ENCODE results near the gene NDUFB7.
A peak's percentile ranks its signal among the peaks of the same experiment; 100 is the strongest.
"Not testable (repeated sequence)": the region's sequence is repeated elsewhere in the genome, so short reads cannot be mapped to it uniquely, and the experiment has no call there.

The NDUFB7 gene

DNA sequence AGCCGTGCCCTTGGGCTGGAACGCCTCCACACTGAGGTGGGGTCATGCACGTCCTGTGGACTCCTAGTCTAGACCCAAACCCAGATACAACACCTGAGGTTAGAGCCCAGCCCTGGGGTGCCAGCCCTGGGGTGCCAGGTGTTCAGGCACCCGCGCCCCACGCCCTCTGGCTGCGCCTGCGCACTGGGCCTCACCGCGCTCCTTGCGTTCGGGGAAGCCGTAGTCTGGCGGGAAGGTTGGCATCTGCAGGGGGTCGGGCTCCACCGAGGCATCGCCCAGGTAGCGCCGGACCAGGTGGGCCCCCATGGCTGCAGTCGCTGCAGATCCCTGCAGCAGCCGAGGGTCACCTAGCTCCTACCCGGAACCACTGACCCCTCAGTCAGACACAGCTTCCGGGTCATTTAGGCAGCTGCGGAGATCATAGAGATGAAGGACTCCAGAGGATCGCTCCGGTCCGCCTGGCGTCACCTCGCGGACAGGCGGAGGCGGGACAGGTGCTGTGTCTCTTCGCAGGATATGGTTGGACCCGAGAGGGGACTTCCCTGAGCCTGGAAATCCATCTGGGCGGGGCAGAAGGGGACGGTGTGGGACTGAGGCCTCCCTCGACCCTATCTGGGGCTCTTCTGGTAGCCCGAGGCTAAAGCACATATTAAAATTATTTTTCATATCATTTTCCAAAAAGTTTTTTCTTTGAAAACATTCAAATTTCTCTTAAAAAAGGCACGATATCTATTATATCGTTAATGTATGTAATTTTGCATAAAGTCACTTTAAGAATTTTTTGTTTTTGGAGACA lies at the start of gene NDUFB7:
Gene NDUFB7, minus strand, starts transcription at position 372 of the 796 bp plus-strand sequence. Its CDS starts 66 bp downstream, at position 306.
- peak; percentile 93 to 94 for DNase-seq

DNA sequence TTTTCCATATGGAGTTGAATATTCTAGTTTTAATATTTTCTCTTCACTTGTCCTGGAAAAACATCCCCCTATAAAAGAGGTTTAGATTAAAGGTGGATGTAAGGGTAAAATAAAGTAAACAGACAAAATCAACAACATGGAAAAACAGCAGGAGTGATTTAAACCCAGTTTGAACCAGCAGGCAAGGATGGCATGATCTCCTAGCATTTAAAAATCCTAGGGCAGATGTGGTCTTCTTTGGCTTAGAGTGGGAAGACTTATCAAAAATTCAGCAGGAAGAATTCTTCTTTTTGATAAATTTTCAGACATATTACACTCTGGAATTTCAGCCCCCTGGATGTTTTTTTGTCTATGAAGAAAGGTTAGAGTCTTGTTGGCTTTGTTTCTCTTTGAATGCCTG lies 47.5 kb upstream of the NDUFB7 start:
- DNase-seq, result no peak

DNA sequence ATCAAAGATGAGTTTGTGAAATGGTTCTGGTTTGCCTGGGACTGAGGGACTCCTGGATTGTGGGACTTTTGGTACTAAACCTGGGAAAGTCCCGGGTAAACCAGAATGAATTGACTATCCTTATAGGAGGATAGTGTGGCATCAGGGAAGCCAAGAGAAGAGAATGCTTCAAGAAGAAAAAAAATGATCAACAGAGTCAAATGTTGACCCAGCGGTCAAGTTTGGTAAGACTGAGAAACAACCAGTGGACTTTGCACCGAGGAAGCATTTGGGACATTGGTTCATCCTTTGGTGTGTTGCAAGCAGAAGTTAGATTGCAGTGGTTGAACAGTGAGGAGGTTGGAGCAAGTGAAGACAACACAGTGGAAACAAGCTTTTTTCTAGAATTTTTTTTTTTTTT lies 44.5 kb upstream of the NDUFB7 start:
- DNase-seq, result no peak

DNA sequence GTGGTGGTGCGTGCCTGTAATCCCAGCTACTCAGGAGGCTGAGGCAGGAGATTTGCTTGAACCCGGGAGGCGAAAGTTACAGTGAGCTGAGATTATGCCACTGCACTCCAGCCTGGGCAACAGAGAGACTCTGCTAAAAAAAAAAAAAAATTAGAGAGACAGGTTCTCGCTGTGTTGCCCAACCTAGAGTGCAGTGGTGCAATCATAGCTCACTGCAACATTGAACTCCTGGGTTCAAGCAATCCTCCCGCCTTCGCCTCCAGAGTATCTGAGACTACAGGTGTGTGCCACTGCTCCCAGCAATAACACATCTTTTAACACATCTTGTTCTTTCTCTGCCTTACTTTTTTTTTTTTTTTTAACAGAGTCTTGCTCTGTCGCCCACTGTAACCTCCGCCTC lies 43.8 kb upstream of the NDUFB7 start:
- no peak for DNase-seq

DNA sequence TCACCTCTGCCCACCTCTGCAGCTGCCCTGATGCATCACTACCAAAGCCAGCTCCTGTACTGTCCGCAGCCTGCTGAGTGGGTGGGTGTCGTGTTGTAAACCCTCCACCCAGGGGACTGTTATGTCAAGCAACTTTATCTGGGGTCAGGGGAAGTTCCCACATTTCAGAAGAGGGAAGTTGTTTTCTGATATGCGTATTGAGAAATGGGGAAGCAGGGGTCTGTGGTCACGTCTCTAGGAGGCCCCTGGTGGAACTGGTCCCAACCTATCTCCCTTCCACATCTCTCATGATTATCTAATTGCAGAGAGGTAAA lies 42.2 kb upstream of the NDUFB7 start:
- peak; percentile 91 to 92 for DNase-seq

DNA sequence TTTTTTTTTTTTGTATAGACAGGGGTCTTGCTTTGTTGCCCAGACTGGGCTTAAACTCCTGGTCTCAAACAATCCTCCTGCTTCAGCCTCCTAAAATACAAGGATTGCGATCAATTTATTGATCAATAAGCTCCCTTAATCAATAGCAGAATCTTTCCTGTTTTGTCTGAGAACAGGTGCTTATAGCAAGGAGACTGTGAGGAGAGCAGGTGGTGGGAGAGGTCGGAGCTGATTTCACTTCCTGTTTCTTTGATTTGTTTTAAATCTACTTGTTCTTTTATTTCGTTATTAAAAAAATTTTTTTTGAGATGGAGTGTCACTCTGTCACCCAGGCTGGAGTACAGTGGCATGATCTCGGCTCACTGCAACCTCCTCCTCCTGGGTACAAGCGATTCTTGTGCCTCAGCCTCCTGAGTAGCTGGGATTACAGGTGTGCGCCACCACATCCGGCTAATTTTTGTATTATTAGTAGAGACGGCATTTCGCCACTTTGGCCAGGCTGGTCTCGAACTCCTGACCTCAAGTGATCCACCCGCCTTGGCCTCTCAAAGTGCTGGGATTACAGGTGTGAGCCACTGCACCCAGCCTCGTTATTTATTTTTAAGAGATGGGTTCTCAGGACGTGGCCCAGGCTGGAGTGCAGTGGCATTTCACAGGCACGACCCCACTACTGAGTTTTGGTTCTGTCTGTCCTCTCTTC lies 41.7 kb upstream of the NDUFB7 start:
- not testable (repeated sequence) for DNase-seq

DNA sequence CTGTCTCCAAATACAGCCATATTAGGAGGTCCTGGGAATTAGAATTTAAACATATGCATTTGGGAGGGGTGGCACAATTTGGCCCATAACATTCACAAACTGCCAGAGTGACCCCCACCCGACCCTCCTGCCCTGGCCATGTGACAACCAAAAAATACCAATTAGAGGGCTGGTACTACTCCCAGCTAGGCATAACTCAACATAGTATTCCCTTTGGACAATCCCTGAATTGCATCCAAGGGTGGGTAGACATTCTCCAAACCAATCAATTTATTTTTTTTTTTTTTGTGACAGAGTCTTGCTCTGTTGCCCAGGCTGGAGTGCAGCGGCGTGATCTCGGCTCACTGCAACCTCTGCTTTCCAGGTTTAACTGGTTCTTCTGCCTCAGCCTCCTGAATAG lies 40.8 kb upstream of the NDUFB7 start:
- DNase-seq, result no peak

DNA sequence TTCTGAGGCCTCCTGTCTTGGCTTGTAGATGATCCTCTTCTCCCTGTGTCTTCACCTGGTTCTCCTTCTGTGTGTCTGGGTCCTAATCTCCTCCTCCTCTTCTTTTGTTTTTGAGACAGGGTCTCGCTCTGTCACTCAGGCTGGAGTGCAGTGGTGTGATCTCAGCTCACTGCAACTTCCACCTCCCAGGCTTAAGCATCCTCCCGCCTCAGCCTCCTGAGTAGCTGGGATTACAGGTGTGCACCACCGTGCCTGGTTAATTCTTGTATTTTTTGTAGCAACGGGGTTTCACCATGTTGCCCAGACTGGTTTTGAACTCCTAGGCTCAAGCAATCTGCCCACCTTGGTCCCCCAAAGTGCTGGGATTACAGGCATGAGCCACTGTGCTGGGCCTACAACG lies 40.4 kb upstream of the NDUFB7 start:
- DNase-seq, result not testable (repeated sequence)

DNA sequence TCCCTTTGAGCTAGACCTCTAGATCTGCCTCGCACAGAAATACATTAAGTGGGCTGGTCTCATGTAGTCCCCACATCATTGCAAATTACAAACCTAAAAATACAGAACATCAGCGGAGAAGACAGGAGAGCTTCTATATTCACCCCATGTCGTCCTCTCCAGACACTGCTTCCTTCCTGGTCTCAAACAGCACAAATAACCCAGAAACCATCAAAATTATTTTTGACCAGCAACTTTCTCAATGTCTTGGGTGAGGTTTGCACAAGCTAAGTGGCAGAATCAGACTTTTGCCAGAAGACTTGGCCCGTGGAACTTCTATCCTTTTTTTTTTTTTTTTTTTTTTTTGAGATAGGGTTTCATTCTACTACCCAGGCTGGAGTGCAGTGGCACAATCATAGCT lies 39.2 kb upstream of the NDUFB7 start:
- DNase-seq, result peak; percentile 26 to 49

DNA sequence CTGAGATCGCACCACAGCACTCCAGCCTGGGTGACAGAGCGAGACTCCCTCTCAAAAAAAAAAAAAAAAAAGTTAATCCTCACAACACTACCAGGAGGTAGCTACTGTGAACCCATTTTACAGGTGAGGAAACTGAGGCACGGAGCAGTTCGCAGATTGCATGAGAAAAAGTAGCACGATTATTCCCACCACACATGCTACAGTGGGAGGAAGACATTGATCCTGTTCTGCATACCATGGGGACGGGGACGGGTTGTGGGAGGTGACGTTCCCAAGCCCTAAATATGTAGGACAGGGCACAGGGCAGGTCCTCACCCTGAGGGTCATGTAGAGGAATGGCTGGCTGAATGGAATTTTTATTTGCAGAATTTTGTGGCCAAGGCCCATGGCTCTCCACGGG lies 34.8 kb upstream of the NDUFB7 start:
- no peak for DNase-seq

DNA sequence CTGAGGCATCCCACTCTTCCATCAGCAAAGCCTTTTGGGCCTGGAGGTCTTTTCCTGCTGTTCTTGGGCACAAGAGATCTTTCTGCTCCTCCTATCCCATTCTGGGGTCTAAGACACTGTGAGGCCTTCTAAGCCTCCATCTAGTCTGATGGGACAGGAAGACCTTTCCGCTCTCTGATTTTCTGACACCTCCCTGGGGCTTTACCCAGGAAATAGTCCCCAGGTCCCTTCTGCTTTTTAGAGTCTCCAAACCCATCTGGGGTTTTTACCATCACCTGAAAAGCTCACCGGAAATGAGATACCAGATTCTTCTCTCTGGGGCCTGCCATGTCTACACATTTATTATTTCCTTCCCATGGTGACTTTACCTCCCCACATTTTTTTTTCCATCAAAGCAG lies 32.1 kb upstream of the NDUFB7 start:
- DNase-seq, result no peak

DNA sequence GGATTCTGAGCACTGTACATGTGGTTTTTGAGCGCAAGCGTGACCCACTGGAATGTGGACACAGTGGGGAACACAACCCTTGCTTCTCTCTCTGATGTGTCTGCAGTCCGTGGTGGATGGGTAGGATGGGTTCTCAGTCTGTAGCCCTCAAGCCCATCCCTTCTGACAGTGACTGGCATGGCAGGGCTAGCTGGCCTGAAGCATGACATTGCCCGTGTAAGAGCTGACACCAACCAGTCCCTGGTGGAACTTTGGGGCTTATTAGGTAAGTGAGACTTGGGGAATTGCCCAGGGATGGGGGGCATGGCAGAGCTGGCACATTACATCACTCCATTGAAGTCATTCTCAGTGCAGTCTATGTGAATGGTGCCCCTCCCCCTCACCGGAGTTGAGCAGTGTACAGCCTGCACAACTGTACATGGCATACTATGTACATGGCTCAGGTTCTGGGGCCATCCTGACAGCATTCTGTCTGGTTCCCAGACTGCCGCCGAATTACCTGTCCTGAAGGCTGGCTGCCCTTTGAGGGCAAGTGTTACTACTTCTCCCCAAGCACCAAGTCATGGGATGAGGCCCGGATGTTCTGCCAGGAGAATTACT lies 27.8 kb upstream of the NDUFB7 start:
- no peak for DNase-seq

DNA sequence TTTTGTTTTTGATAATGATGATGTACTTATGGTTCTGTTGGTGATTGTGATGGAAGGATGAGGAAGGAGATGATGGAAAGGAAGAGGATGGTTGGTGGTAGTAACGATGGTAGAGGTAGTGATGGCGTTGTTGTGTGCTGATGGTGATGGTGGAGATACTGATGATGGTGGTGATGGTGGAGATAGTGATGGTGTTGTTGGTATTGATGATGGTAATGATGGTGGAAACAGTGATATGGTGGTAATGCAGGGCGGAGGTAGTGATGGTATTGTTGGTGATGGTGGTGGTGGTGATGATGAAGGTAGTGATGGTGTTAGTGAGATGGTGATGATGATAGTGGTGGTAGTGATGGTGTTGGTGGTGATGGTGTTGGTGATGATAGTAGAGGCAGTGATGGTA lies 23.7 kb upstream of the NDUFB7 start:
- DNase-seq, result no peak

DNA sequence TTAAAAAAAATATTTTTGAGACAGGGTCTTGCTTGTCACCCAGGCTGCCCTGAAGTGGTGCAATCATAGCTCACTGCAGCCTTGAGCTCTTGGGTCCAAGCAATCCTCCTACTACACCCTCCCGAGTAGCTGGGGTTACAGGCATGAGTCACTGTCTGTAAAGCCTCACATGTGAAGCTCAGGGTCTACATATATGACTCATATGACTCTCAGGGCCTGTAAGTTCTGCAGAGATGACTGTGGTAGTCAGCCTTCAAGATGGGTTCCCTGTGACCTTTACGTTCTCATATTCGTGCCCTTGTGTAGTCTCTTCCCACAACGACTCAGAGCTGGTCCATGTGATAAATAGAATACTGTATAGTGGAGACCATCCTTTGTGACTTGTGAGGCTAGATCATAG lies 17.6 kb upstream of the NDUFB7 start:
- not testable (repeated sequence) for DNase-seq

DNA sequence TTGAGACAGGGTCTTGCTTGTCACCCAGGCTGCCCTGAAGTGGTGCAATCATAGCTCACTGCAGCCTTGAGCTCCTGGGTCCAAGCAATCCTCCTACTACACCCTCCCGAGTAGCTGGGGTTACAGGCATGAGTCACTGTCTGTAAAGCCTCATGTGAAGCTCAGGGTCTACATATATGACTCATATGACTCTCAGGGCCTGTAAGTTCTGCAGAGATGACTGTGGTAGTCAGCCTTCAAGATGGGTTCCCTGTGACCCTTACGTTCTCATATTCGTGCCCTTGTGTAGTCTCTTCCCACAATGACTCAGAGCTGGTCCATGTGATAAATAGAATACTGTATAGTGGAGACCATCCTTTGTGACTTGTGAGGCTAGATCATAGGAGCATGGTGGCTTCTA lies 13.3 kb upstream of the NDUFB7 start:
- DNase-seq, result not testable (repeated sequence)

DNA sequence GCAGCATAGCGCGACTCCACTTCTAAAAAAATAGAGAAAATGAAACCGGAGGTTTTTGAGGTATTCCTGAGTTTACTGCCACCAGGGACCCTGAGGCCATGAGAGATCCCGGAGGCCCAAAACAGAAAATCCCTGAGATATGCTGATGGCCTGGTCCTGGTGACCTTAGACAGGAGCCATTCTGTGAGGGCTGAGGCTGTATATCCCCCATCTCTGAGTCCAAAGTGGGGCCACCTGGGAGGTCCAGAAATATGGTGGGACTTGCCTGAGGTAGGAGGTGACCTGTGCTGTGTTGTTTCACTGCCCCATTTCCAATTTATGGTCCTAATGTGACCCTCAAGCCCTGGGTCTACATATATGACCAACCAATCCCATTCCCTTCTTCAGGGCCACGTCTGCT lies 12.5 kb upstream of the NDUFB7 start:
- DNase-seq, result not testable (repeated sequence)

DNA sequence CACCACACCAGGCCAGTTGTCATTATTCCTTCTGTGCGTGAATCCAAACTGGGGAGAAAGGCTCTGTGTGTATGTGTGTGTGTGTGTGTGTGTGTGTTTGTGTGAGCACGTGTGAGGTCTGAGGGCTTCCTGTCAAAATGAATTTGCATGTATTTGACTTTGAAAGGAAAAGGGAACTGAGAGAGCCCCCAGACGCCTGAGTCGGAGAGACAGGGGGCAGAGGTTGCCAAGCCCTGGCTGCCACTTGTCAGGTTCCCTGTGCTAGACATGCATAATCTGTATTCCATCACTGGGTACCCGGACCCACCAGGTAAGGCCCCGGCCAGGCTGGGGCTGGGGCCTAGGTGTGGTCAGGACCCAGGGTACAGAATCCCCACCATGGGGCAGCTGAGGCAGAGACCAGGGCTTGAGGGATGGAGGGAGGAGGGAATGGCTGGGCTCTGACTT lies 11.1 kb upstream of the NDUFB7 start, which contains the start of gene CLEC17A:
Gene CLEC17A, plus strand, starts transcription at position 191 of the 447 bp plus-strand sequence. Its CDS starts 77 bp downstream, at position 268.
- no peak for DNase-seq

DNA sequence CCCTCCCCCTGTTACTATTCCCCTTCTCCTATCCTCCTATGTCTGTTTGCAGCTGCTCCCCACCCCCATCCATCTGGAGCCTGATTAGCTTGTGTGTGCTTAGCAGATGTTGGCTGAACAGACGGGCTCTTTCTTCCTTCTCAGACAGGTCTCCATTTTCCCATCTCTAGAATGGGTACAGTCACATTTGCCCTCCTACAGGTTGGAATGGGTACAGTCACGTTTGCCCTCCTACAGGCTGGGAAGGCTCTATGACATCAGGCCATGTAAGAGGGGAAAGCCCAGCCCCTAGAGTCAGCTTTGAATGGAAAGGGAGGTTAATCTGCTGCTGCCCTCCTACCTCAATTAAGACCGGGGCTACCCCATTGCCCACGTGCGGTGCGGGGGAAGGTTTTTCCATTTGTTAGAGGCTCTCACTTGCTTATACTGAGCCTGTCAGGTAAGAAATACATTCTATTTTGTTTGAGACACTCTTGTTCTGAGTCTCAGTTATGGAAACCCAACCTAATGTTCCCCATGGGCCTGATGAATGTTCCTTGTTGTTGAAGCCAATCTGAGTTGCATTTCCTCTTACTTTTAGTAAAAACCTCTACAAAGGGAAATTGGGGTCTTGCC lies 8.9 kb upstream of the NDUFB7 start:
- no peak for DNase-seq

DNA sequence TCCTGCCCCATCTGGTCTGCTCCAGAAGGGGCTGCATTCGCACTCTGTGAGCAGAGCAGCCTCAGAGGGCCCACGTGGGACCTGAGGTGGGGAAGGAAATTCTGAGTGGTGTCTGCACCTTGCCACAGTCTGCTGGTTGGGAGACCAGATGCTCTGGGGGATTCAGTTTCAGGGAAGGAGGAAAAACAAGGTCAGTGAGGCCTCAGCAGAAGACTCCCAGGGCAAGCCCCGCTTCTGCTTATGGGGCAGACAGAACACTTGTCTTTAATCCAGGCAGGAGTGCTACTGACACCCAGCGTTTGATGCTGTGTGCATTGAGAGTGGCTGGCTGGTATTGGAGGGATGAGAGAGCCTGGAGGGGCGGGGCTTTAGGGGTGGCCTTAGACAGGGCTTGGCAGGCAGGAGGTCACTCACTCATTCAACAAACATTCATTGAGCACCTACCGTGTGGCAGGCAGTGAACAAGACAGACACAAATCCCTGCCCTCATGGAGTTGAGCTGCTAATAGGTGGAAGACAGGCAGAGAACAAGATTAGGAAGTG lies 6.1 kb upstream of the NDUFB7 start:
- no peak for DNase-seq

DNA sequence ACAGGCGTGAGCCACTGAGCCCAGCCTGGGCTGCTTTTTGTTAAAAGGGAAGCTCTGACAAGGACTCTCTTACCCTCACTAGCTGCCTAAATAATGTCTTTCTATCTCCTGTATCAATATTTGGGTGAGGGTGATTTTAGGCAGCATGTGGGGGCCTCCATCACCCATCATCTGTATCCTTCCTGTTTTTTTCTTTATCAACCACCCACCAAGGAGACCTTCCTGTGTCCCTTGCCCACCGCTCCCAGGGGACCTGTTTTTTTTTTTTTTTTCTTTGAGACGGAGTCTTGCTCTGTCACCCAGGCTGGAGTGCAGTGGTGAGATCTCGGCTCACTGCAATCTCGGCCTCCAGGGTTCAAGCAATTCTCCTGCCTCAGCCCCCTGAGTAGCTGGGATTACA lies 5.4 kb upstream of the NDUFB7 start:
- no peak for DNase-seq

DNA sequence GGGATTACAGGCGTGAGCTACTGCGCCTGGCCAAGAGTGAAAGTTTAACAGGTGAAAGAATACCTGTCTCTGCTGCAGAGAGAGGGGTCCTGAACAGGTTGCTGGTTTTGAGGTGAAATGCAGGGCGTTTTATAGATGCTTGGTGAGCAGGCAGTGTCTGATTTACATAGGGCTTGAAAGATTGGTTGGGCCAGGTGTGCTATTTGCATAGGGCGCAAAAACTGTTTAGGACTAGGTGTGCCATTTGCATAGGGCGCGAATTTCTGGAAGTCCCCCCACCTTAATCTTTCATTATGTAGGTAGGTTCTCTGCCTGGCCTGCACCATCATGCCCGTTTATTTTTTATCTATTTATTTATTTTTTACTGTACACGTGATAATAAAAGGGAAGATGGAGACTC lies 4.5 kb upstream of the NDUFB7 start:
- no peak for DNase-seq

DNA sequence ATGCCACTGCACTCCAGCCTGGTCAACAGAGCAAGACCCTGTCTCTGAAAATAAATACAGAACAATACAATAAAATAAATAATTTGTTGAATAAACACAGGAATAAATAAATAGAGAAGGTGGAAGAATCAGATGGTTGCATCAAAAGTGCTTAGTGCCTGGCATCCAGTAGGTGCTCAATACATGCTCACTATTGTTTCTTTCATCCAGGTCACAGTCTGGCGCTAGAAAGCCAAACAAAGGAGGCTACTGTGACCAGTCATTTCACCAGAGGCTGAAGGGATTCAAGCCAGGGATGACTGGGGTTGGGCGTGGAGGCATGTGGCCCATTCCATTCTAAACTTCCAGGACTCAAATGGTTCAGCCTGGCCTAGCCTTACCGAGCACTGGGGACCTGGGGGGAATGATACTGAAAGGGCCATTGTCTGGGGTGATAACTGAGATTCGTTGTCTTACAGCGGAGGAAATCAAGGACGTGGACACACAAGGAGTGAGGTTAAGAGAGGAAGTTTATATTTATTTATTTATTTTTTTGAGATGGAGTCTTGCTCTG lies 3.6 kb upstream of the NDUFB7 start:
- no peak for DNase-seq
